ENCODE measurements around the gene CCDC126.

GRCh38 chr7:23687011-23687410 is 89.8 kb downstream of the CCDC126 start:
- TF ChIP-seq CTCF (IDR thresholded peaks at IDR 0.05), result no peak
- no peak for TF ChIP-seq POLR2A (IDR thresholded peaks at IDR 0.05)
